Measurements from ENCODE around the gene GPR153. TPM values are rescaled to one million over a fixed set of nuclear protein-coding genes. Genes with fewer than 3 reads are reported as not detected.

Gene GPR153
- total and polyA plus RNA-seq, 2 of the 8 experiments (the other 6 are each of a cell fraction or from before 2014, with no cell fraction given): 5.7 to 8.1 TPM

GRCh38 chr1:6282577-6283270, 21.8 kb upstream of the GPR153 start (continued):
- TF ChIP-seq CHD7 (IDR thresholded peaks at IDR 0.05; ENCODE audit: insufficient replicate concordance, low read length): no peak
- TF ChIP-seq ZNF274 (IDR thresholded peaks at IDR 0.05; ENCODE audit: borderline replicate concordance, extremely low read depth, low read length): no peak
- TF ChIP-seq BCL11A (IDR thresholded peaks at IDR 0.05; ENCODE audit: low read depth in 2 of 2, low read length in 2 of 2): no peak
- TF ChIP-seq GABPA (IDR thresholded peaks at IDR 0.05; ENCODE audit: borderline replicate concordance, insufficient read depth, low read length): no peak
- no peak for TF ChIP-seq JUND (IDR thresholded peaks at IDR 0.05; ENCODE audit: low read length)
- no peak for TF ChIP-seq SP4 (IDR thresholded peaks at IDR 0.05; ENCODE audit: low read length)
- no peak for TF ChIP-seq SIN3A (conservative IDR thresholded peaks at IDR 0.05 in 1 of 2, IDR thresholded peaks at IDR 0.05 in 1 of 2; ENCODE audit: low read depth in 1 of 2, low read length in 2 of 2)
- no peak for TF ChIP-seq CBX8 (IDR thresholded peaks at IDR 0.05; ENCODE audit: borderline replicate concordance, low read depth, low read length)
- TF ChIP-seq RNF2 (IDR thresholded peaks at IDR 0.05; ENCODE audit: borderline replicate concordance, low read depth, low read length, missing control alignments, poor library complexity, severe bottlenecking): no peak

Data from H1 (cell line).